Body of pancreas (tissue), 4 donors: Measurements from ENCODE around the gene ZNF813. TPM values are rescaled to one million over a fixed set of nuclear protein-coding genes. Genes with fewer than 3 reads are reported as not detected.
"Not testable (repeated sequence)": the region's sequence is repeated elsewhere in the genome, so short reads cannot be mapped to it uniquely, and the experiment has no call there.

Source experiments
- ATAC-seq: fragments of 150-250 bp; one replicate; pipeline ENCODE4 v1.9.1; 2016
- DNase-seq, 4 donors: peaks; one replicate each; pipeline ENCODE4 v3.0.0-alpha.2; 2019
- H3K27ac ChIP-seq, 4 donors: fragments of 200-600 bp; sonication (generic); 1 replicate in 3 of 4; 2 replicates in 1 of 4; pipeline versions ENCODE4 v1.5.1 to v1.6.1; 2016 to 2019; ENCODE audit warnings: mild to moderate bottlenecking in 1 of 4, mixed read lengths in 1 of 4, moderate library complexity in 1 of 4
- H3K27me3 ChIP-seq, 2 donors: fragments of 200-600 bp; sonication (generic); one replicate each; pipeline ENCODE4 v1.6.0; 2016; ENCODE audit warnings: mild to moderate bottlenecking in 1 of 2
- H3K36me3 ChIP-seq, 2 donors: fragments of 200-600 bp; sonication (generic); replicated peaks in 1 of 2; 2 replicates each; pipeline ENCODE4 v1.5.1; 2016; ENCODE audit warnings: low read depth in 2 of 2; ENCODE audit not compliant: insufficient read depth in 1 of 2
- H3K4me1 ChIP-seq: fragments of 200-600 bp; sonication (generic); one replicate; pipeline ENCODE4 v1.6.0; 2016
- H3K4me3 ChIP-seq, 2 donors: fragments of 200-600 bp; sonication (generic); 1 replicate in 1 of 2; 2 replicates in 1 of 2; pipeline ENCODE4 v1.5.1; 2016 to 2019
- H3K9me3 ChIP-seq, 3 donors: fragments of 200-600 bp; sonication (generic); 1 replicate in 2 of 3; 2 replicates in 1 of 3; pipeline ENCODE4 v1.5.1; 2016
- POLR2A ChIP-seq, 3 donors: fragments of 450-650 bp; IDR thresholded peaks; one replicate each; pipeline ENCODE4 v1.6.1; 2016; ENCODE audit warnings: antibody characterized with exemption in 3 of 3, mild to moderate bottlenecking in 2 of 3
- WGBS, 2 donors: methylation state at CpG; one replicate each; pipeline ENCODE4 v1.1.5; 2017; 5-methylcytosine and 5-hydroxymethylcytosine counted together
- intact Hi-C: fragments of 100-400 bp; cut with DNase I; formaldehyde crosslinking; loops from one replicate; pipeline ENCODE4 v1.15.1; 2023
- total RNA-seq, 2 donors: library from RNA; depleted of rRNA; stranded (reverse); fragments of >200 nt; gene quantifications; one replicate each; pipeline ENCODE4 v1.1.0, GENCODE V29; 2016
- TF ChIP-seq, protein P1 (sequence below), 7 experiments: fragments of 450-650 bp in 4 of 7; fragments of 200-600 bp in 3 of 7; sonication (generic) in 3 of 7; IDR thresholded peaks; one replicate each; pipeline ENCODE4 v1.5.1; 2016 to 2019; ENCODE audit warnings: antibody characterized with exemption in 7 of 7

The ZNF813 gene
- total RNA-seq, 2 donors from 2014 or later = 1.6 to 1.8 TPM

DNA sequence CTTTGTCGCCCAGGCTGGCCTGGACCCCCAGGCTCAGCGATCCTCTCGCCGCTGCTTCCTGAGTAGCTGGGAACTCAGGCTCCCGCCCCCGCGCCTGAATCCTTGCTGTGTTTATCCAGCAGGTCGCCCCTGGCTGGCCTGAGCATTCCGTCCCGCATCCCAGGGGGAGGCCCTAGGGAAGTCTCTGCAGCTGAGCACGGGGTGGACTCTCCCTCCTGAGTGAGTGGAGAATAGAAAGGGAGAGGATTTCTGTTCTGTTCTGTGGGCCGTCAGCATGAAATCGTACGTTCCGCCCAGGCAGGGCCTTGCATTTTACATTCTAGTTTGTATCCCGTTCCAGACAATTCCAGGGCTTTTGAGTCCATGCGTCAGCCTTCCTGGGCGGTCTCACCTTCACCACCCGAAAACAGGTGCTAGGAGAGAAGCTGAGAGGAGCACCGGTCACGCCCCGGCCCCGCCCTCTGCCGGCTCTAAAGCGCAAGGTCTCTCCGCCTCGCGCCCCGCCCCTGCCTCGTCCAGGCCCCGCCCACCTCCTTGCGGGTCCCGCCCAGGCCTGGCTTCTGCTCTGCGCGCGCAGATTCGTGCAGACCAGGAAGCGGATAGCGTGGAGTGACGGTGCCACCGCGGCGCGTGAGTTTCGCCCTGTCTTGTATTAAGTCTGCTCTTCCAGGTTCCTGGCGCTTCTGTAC, 36.0 kb upstream of the ZNF813 start, which contains the start of gene ZNF761:
Gene ZNF761, plus strand, starts transcription at position 586 of the 689 bp plus-strand sequence. CDS start 15,285 bp downstream, outside the sequence.
- DNase-seq (peak; percentile 98 to 100 (median 98)), ATAC-seq (peak; percentile 99)
- 1 to 4% methylated on average over 17 to 46 of the region's 46 CpGs for WGBS, 2 donors
- TF ChIP-seq POLR2A (IDR thresholded peaks at IDR 0.05) = peak; percentile 66 to 92 (median 86)
- TF ChIP-seq, protein P1, sequence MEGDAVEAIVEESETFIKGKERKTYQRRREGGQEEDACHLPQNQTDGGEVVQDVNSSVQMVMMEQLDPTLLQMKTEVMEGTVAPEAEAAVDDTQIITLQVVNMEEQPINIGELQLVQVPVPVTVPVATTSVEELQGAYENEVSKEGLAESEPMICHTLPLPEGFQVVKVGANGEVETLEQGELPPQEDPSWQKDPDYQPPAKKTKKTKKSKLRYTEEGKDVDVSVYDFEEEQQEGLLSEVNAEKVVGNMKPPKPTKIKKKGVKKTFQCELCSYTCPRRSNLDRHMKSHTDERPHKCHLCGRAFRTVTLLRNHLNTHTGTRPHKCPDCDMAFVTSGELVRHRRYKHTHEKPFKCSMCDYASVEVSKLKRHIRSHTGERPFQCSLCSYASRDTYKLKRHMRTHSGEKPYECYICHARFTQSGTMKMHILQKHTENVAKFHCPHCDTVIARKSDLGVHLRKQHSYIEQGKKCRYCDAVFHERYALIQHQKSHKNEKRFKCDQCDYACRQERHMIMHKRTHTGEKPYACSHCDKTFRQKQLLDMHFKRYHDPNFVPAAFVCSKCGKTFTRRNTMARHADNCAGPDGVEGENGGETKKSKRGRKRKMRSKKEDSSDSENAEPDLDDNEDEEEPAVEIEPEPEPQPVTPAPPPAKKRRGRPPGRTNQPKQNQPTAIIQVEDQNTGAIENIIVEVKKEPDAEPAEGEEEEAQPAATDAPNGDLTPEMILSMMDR (IDR thresholded peaks at IDR 0.05) = peak in 5 of 7 experiments; percentile 11 to 55 (median 37)
- H3K4me3 ChIP-seq = peak within 1 kb of the TSS; percentile 62 to 70
- no peaks in the 10 kb centered on the region for H3K27me3 ChIP-seq
- intact Hi-C loops = no loop called here
- H3K4me1 ChIP-seq = peaks cover 18% of the 10 kb centered on the region
- H3K9me3 ChIP-seq = no peaks in the 10 kb centered on the region
- H3K27ac ChIP-seq = peak within 1 kb of the TSS; percentile 70 to 93 (median 92)
- no peaks in the 10 kb centered on the region for H3K36me3 ChIP-seq

DNA sequence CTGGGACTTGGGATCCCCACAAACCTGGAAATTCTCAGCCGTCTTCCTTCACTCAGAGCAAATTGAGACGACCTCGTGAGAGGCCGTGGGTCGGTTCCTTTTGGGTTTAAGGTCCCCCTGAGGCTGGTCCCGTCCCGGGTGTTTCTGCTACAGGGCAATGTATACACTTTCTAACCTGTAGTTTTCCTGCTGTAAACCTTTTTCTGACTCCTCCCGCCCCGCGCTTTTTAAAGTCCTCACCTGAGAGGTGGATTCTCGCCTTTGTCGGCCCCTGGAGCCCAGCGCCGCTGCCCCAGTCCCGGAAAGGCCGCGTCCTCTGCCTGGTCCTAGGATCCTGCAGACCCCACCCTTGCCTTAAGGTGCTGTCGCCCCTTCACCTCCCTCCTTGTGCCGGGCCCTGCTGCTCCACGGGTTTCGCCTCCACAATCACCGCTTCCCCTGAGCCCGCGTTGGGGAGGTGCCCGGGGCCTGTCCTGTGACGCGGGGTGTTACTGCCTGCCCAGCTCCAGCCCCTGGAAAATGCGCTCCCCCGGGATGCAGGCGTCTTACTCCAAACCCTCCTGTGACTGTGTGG, 35.4 kb upstream of the ZNF813 start:
- no peak for TF ChIP-seq POLR2A (IDR thresholded peaks at IDR 0.05)
- TF ChIP-seq, protein P1 (IDR thresholded peaks at IDR 0.05) = no peak
- ATAC-seq = peak; percentile 16
- H3K27ac ChIP-seq = peak overlapping the region; percentile 65 to 93 (median 88)
- H3K4me1 ChIP-seq = peaks cover 18% of the 10 kb centered on the region
- DNase-seq = peak in 3 of 4 donors; percentile 13 to 35 (median 30)
- intact Hi-C loops = no loop called here
- no peaks in the 10 kb centered on the region for H3K9me3 ChIP-seq
- H3K4me3 ChIP-seq = peak overlapping the region; percentile 62 to 70
- 0 to 1% methylated on average over 19 to 30 of the region's 30 CpGs for WGBS, 2 donors
- no peaks in the 10 kb centered on the region for H3K36me3 ChIP-seq
- no peaks in the 10 kb centered on the region for H3K27me3 ChIP-seq

DNA sequence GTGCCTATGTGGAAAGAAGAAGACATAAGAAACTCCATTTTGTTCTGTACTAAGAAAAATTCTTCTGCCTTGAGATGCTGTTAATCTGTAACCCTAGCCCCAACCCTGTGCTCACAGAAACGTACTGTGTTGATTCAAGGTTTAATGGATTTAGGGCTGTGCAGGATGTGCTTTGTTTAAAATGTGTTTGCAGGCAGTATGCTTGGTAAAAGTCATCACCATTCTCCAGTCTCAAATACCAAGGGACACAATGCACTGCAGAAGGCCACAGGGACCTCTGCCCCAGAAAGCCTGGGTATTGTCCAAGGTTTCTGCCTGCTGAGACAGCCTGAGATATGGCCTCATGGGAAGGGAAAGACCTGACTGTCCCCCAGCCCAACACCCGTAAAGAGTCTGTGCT, 23.7 kb upstream of the ZNF813 start:
- H3K4me1 ChIP-seq, H3K27me3 ChIP-seq, intact Hi-C loops, DNase-seq, H3K4me3 ChIP-seq, ATAC-seq, H3K27ac ChIP-seq: not testable (repeated sequence)
- Histone ChIP-seq H3K36me3 (peaks cover 7 to 18% of the 10 kb centered on the region in 2 donors), H3K9me3 (peaks cover 0 to 11% (median 0%) of the 10 kb centered on the region in 3 donors)
- 78 to 100% methylated on average over 2 of the region's 2 CpGs for WGBS, 2 donors

DNA sequence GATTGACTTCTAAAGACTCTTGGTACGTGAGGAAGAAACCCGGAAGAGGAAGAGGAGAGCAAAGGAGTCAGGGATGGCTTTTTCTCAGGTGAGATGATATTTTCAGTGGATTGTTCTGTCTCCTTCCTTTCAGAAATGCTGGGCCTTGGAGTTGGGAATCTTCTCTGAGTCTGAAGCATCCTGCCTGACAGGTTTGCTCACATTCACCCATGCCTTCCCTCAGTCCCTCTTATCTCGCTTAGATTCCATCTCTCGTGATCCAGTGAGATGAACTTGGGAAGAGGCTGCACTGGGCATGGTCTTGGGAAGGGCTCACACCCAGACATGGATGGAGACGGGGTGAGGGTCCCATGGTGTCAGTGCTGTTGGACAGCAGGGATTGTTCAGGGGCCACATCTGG, 20.3 kb upstream of the ZNF813 start:
- H3K27ac ChIP-seq, H3K4me3 ChIP-seq, H3K27me3 ChIP-seq, intact Hi-C loops, H3K4me1 ChIP-seq, ATAC-seq, DNase-seq: not testable (repeated sequence)
- peaks cover 30 to 36% of the 10 kb centered on the region in 2 donors for H3K36me3 ChIP-seq
- peaks cover 0 to 27% (median 0%) of the 10 kb centered on the region in 3 donors for H3K9me3 ChIP-seq
- WGBS, 2 donors = 96 to 97% methylated on average over 5 of the region's 5 CpGs

DNA sequence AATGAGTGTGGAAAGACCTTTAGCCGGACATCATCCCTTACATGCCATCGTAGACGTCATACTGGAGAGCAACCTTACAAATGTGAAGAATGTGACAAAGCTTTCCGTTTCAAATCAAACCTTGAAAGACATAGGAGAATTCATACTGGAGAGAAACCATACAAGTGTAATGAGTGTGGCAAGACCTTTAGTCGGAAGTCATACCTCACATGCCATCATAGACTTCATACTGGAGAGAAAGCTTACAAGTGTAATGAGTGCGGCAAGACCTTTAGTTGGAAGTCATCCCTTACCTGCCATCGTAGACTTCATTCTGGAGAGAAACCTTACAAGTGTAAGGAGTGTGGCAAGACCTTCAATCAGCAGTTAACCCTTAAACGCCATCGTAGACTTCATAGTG, 11.7 kb upstream of the ZNF813 start:
- H3K4me3 ChIP-seq = no peak overlapping the region
- DNase-seq = no peak
- H3K27me3 ChIP-seq = no peaks in the 10 kb centered on the region
- no peak overlapping the region for H3K27ac ChIP-seq
- TF ChIP-seq, protein P1 (IDR thresholded peaks at IDR 0.05) = no peak
- no peak for TF ChIP-seq POLR2A (IDR thresholded peaks at IDR 0.05)
- 88 to 92% methylated on average over 9 of the region's 9 CpGs for WGBS, 2 donors
- intact Hi-C loops = no loop called here
- peaks cover 32 to 53% of the 10 kb centered on the region in 2 donors for H3K36me3 ChIP-seq
- no peaks in the 10 kb centered on the region for H3K4me1 ChIP-seq
- ATAC-seq = no peak
- peaks cover 0 to 65% (median 0%) of the 10 kb centered on the region in 3 donors for H3K9me3 ChIP-seq

DNA sequence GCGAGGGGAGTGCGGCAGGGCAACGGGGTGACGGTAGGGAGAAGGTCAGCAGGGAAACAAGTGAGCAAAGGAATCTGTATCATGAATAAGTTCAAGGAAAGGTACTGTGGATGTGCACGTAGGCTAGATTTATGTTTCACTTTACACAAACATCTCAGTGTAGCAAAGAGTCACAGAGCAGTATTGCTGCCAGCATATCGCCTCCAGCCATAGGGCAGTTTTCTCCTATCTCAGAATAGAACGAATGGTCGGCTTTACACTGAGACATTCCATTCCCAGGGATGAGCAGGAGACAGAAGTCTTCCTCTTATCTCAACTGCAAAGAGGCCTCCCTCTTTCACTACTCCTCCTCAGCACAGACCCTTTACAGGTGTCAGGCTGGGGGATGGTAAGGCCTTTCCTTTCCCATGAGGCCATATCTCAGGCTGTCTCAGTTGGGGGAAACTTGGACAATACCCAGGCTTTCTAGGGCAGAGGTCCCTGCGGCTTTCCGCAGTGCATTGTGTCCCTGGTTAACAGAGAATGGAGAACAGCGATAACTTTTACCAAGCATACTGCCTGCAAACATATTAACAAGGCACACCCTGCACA, 7.3 kb upstream of the ZNF813 start:
- H3K9me3 ChIP-seq = peaks cover 0 to 34% (median 0%) of the 10 kb centered on the region in 3 donors
- H3K27ac ChIP-seq, intact Hi-C loops, H3K4me1 ChIP-seq, DNase-seq, H3K36me3 ChIP-seq, ATAC-seq, H3K4me3 ChIP-seq, H3K27me3 ChIP-seq: not testable (repeated sequence)
- WGBS, 2 donors = 17 to 30% methylated on average over 11 of the region's 11 CpGs
